H1 (cell line): ENCODE results near the gene ACADVL. TPM values are rescaled to one million over a fixed set of nuclear protein-coding genes. Genes with fewer than 3 reads are reported as not detected.

ENCODE experiments used
- microRNA counts: library from miRNA; unstranded; fragments of <30 nt; microRNA quantifications from one replicate; lab custom pipeline; 2015
- microRNA-seq, 2 experiments: library from miRNA; unstranded; fragments of <30 nt; microRNA quantifications; one replicate each; pipeline versions ENCODE4 to v1.2.0, GENCODE V29; 2016 to 2020; ENCODE audit warnings: borderline microRNAs expressed in 2 of 2, borderline number of aligned reads in 2 of 2, borderline replicate concordance in 1 of 2
- polyA plus RNA-seq, 7 experiments: library from polyadenylated mRNA; depleted of rRNA in 3 of 7; stranded (reverse) in 5 of 7; unstranded in 2 of 7; fragments of >200 nt in 5 of 7; fragments of 200-250 nt in 2 of 7; gene quantifications; 1 replicate in 5 of 7; 2 replicates in 1 of 7; 4 replicates in 1 of 7; pipeline versions ENCODE4 v1.2.1 to v1.2.3, GENCODE V29; 2011 to 2013; ENCODE audit warnings: missing spikeins in 2 of 7, mixed read lengths in 2 of 7
- small RNA-seq: library from polyadenylated mRNA; stranded (forward); fragments of <200 nt; extraction: miRNeasy Mini kit (QIAGEN cat#:217004); gene quantifications from one replicate; pipeline ENCODE3, GENCODE V24; 2013; ENCODE audit not compliant: insufficient read depth
- total RNA-seq: library from RNA; stranded (reverse); fragmentation: NEBNext Ultra II Directional; extraction: Animal tissue kit (Norgen Biotek cat#: 25700); gene quantifications from 2 replicates; pipeline ENCODE4 v1.2.1, GENCODE V29; 2021

The ACADVL gene
- total and polyA plus RNA-seq, 2 of the 8 experiments (the other 6 are each of a cell fraction or from before 2014, with no cell fraction given): 181 to 231 TPM

MicroRNAs within 50 kb of the gene (microRNA counts, 767-probe panel; counts per million panel counts)
- microRNA hsa-miR-324-3p (lab: Ali Mortazavi, UCI) (879 counts per million, percentile 95 among the panel's probes with 10 or more counts), microRNA hsa-miR-324-5p (lab: Ali Mortazavi, UCI) (879 counts per million, percentile 95 among the panel's probes with 10 or more counts)

Small RNA genes lying within 50 kb of the gene (microRNA-seq; reads per million reads assigned to microRNA genes)
- gene MIR324: 193 to 243 reads per million in 2 experiments

Small RNA genes lying within 50 kb of the gene (small RNA-seq; reads per million reads assigned to genes)
- gene AC120057.4 (not detected), gene MIR324 (59.5 reads per million, percentile 97 among the genes with 10 or more reads in this experiment), gene RF00019 (not detected)

Other genes with a start within 250 kb of the ACADVL start
Only the 30 nearest of the 33 such genes appear.
- 149 and 159 TPM in 2 replicates for gene RNASEK, start 207.3 kb upstream of the ACADVL start, total RNA-seq
- gene RNASEK, start 207.3 kb upstream of the ACADVL start, polyA plus RNA-seq (2011; rRNA removed): 133 and 147 TPM in 2 replicates
- 7.4 and 8.7 TPM in 2 replicates for gene BCL6B, start 196.9 kb upstream of the ACADVL start, total RNA-seq
- 6.6 and 7.0 TPM in 2 replicates for gene BCL6B, start 196.9 kb upstream of the ACADVL start, polyA plus RNA-seq (2011; rRNA removed)
- gene SLC16A13, start 183.9 kb upstream of the ACADVL start, total RNA-seq: 4.7 and 5.8 TPM in 2 replicates
- 5.4 and 7.7 TPM in 2 replicates for gene SLC16A13, start 183.9 kb upstream of the ACADVL start, polyA plus RNA-seq (2011; rRNA removed)
- 0.35 and 0.67 TPM in 2 replicates for gene SLC16A11, start 175.8 kb upstream of the ACADVL start, total RNA-seq
- 0.39 and 0.85 TPM in 2 replicates for gene SLC16A11, start 175.8 kb upstream of the ACADVL start, polyA plus RNA-seq (2011; rRNA removed)
- not detected in 2 replicates for gene CLEC10A, start 139.7 kb upstream of the ACADVL start, total RNA-seq
- 0.17 TPM in 1 of 2 replicates, not detected in the other for gene CLEC10A, start 139.7 kb upstream of the ACADVL start, polyA plus RNA-seq (2011; rRNA removed)
- gene ASGR2, start 105.1 kb upstream of the ACADVL start, total RNA-seq: not detected in 2 replicates
- gene ASGR2, start 105.1 kb upstream of the ACADVL start, polyA plus RNA-seq (2011; rRNA removed): 0.61 and 0.91 TPM in 2 replicates
- 8.6 and 10.8 TPM in 2 replicates for gene ASGR1, start 40.6 kb upstream of the ACADVL start, total RNA-seq
- 14.5 and 16.1 TPM in 2 replicates for gene ASGR1, start 40.6 kb upstream of the ACADVL start, polyA plus RNA-seq (2011; rRNA removed)
- gene DLG4, start 102 bp upstream of the ACADVL start, total RNA-seq: 43.1 and 45.9 TPM in 2 replicates
- gene DLG4, start 102 bp upstream of the ACADVL start, polyA plus RNA-seq (2011; rRNA removed): 18.9 and 35.2 TPM in 2 replicates
- 59.3 and 59.6 TPM in 2 replicates for gene DVL2, start 14.6 kb downstream of the ACADVL start, total RNA-seq
- gene DVL2, start 14.6 kb downstream of the ACADVL start, polyA plus RNA-seq (2011; rRNA removed): 19.0 and 29.7 TPM in 2 replicates
- gene PHF23, start 19.5 kb downstream of the ACADVL start, total RNA-seq: 62.8 and 65.1 TPM in 2 replicates
- 46.5 and 47.5 TPM in 2 replicates for gene PHF23, start 19.5 kb downstream of the ACADVL start, polyA plus RNA-seq (2011; rRNA removed)
- gene GABARAP, start 22.5 kb downstream of the ACADVL start, total RNA-seq: 252 and 265 TPM in 2 replicates
- gene GABARAP, start 22.5 kb downstream of the ACADVL start, polyA plus RNA-seq (2011; rRNA removed): 351 and 581 TPM in 2 replicates
- gene CTDNEP1, start 31.8 kb downstream of the ACADVL start, total RNA-seq: 120 and 123 TPM in 2 replicates
- gene CTDNEP1, start 31.8 kb downstream of the ACADVL start, polyA plus RNA-seq (2011; rRNA removed): 106 and 114 TPM in 2 replicates
- 75.4 and 78.1 TPM in 2 replicates for gene ELP5, start 32.3 kb downstream of the ACADVL start, total RNA-seq
- 107 and 117 TPM in 2 replicates for gene ELP5, start 32.3 kb downstream of the ACADVL start, polyA plus RNA-seq (2011; rRNA removed)
- gene CLDN7, start 42.5 kb downstream of the ACADVL start, total RNA-seq: 119 and 129 TPM in 2 replicates
- 118 and 196 TPM in 2 replicates for gene CLDN7, start 42.5 kb downstream of the ACADVL start, polyA plus RNA-seq (2011; rRNA removed)
- gene SLC2A4, start 61.8 kb downstream of the ACADVL start, total RNA-seq: 5.7 and 6.4 TPM in 2 replicates
- 6.9 and 10.6 TPM in 2 replicates for gene SLC2A4, start 61.8 kb downstream of the ACADVL start, polyA plus RNA-seq (2011; rRNA removed)
- 27.6 and 30.5 TPM in 2 replicates for gene YBX2, start 74.7 kb downstream of the ACADVL start, total RNA-seq
- gene YBX2, start 74.7 kb downstream of the ACADVL start, polyA plus RNA-seq (2011; rRNA removed): 19.2 and 35.5 TPM in 2 replicates
- gene EIF5A, start 87.7 kb downstream of the ACADVL start, total RNA-seq: 1,158 and 1,172 TPM in 2 replicates
- 717 and 962 TPM in 2 replicates for gene EIF5A, start 87.7 kb downstream of the ACADVL start, polyA plus RNA-seq (2011; rRNA removed)
- 67.0 and 74.8 TPM in 2 replicates for gene GPS2, start 95.4 kb downstream of the ACADVL start, total RNA-seq
- gene GPS2, start 95.4 kb downstream of the ACADVL start, polyA plus RNA-seq (2011; rRNA removed): 152 and 203 TPM in 2 replicates
- gene NEURL4, start 109.4 kb downstream of the ACADVL start, total RNA-seq: 46.8 and 55.4 TPM in 2 replicates
- gene NEURL4, start 109.4 kb downstream of the ACADVL start, polyA plus RNA-seq (2011; rRNA removed): 29.6 and 39.9 TPM in 2 replicates
- 45.1 and 49.2 TPM in 2 replicates for gene ACAP1, start 116.6 kb downstream of the ACADVL start, total RNA-seq
- 11.9 and 18.0 TPM in 2 replicates for gene ACAP1, start 116.6 kb downstream of the ACADVL start, polyA plus RNA-seq (2011; rRNA removed)
- gene KCTD11, start 132.2 kb downstream of the ACADVL start, total RNA-seq: 8.7 and 9.2 TPM in 2 replicates
- gene KCTD11, start 132.2 kb downstream of the ACADVL start, polyA plus RNA-seq (2011; rRNA removed): 8.6 and 11.7 TPM in 2 replicates
- gene TMEM95, start 135.2 kb downstream of the ACADVL start, total RNA-seq: 0.38 TPM in 1 of 2 replicates, not detected in the other
- not detected in 2 replicates for gene TMEM95, start 135.2 kb downstream of the ACADVL start, polyA plus RNA-seq (2011; rRNA removed)
- 7.6 and 8.7 TPM in 2 replicates for gene TNK1, start 161.2 kb downstream of the ACADVL start, total RNA-seq
- gene TNK1, start 161.2 kb downstream of the ACADVL start, polyA plus RNA-seq (2011; rRNA removed): 9.5 and 13.4 TPM in 2 replicates
- 35.7 and 38.7 TPM in 2 replicates for gene PLSCR3, start 174.6 kb downstream of the ACADVL start, total RNA-seq
- 36.1 and 69.0 TPM in 2 replicates for gene PLSCR3, start 174.6 kb downstream of the ACADVL start, polyA plus RNA-seq (2011; rRNA removed)
- gene TMEM256, start 184.2 kb downstream of the ACADVL start, total RNA-seq: 97.0 and 104 TPM in 2 replicates
- gene TMEM256, start 184.2 kb downstream of the ACADVL start, polyA plus RNA-seq (2011; rRNA removed): 350 and 405 TPM in 2 replicates
- 62.6 and 62.8 TPM in 2 replicates for gene NLGN2, start 187.9 kb downstream of the ACADVL start, total RNA-seq
- gene NLGN2, start 187.9 kb downstream of the ACADVL start, polyA plus RNA-seq (2011; rRNA removed): 21.2 and 45.6 TPM in 2 replicates
- not detected in 2 replicates for gene SPEM1, start 200.4 kb downstream of the ACADVL start, total RNA-seq
- gene SPEM1, start 200.4 kb downstream of the ACADVL start, polyA plus RNA-seq (2011; rRNA removed): 0.09 TPM in 1 of 2 replicates, not detected in the other
- not detected in 2 replicates for gene SPEM2, start 205.7 kb downstream of the ACADVL start, total RNA-seq
- gene SPEM2, start 205.7 kb downstream of the ACADVL start, polyA plus RNA-seq (2011; rRNA removed): 0.03 and 0.17 TPM in 2 replicates
- not detected in 2 replicates for gene SPEM3, start 208.9 kb downstream of the ACADVL start, total RNA-seq
- gene SPEM3, start 208.9 kb downstream of the ACADVL start, polyA plus RNA-seq (2011; rRNA removed): 0.02 TPM in 1 of 2 replicates, not detected in the other
- gene TMEM102, start 215.5 kb downstream of the ACADVL start, total RNA-seq: 11.2 and 12.2 TPM in 2 replicates
- gene TMEM102, start 215.5 kb downstream of the ACADVL start, polyA plus RNA-seq (2011; rRNA removed): 10.2 and 14.9 TPM in 2 replicates